Fibroblast of skin of back (primary cell): ENCODE data around the gene TEDC1. TPM values are rescaled to one million over a fixed set of nuclear protein-coding genes. Genes with fewer than 3 reads are reported as not detected.

Experiments used
- DNase-seq: peaks from one replicate; pipeline ENCODE4 v3.0.0-alpha.2; 2013
- polyA plus RNA-seq, 2 experiments: library from polyadenylated mRNA; unstranded; fragments of 120-200 nt; gene quantifications; one replicate each; pipeline ENCODE4 v1.2.1, GENCODE V29; 2013; ENCODE audit not compliant: insufficient read length in 2 of 2

The TEDC1 gene
- 20.2 TPM for polyA plus RNA-seq (2013, experiment 1 of 2; ENCODE audit: insufficient read length)
- 3.8 TPM for polyA plus RNA-seq (2013, experiment 2 of 2; ENCODE audit: insufficient read length)

GRCh38 chr14:105490572-105491365 is at the start of gene TEDC1:
Gene TEDC1, plus strand, starts transcription at chr14:105491246. Its CDS starts 130 bp downstream, at chr14:105491376.
- peak; percentile 100 for DNase-seq

GRCh38 chr14:105442125-105442524 is 48.9 kb upstream of the TEDC1 start:
- no peak for DNase-seq

- no peak for DNase-seq
Measured at GRCh38 chr14:105442834-105443233, 48.2 kb upstream of the TEDC1 start.

- DNase-seq, result no peak
Measured at GRCh38 chr14:105444859-105445258, 46.2 kb upstream of the TEDC1 start.

- no peak for DNase-seq
Measured at GRCh38 chr14:105445290-105445689, 45.8 kb upstream of the TEDC1 start.

GRCh38 chr14:105445901-105446845 is 44.9 kb upstream of the TEDC1 start:
- DNase-seq, result no peak

GRCh38 chr14:105446971-105447370 is 44.1 kb upstream of the TEDC1 start:
- no peak for DNase-seq

- no peak for DNase-seq
Measured at GRCh38 chr14:105447651-105448640, 43.1 kb upstream of the TEDC1 start.

- peak; percentile 53 for DNase-seq
Measured at GRCh38 chr14:105448706-105449111, 42.3 kb upstream of the TEDC1 start.

GRCh38 chr14:105449276-105450122 is 41.5 kb upstream of the TEDC1 start:
- DNase-seq, result no peak

- DNase-seq, result no peak
Measured at GRCh38 chr14:105450123-105450505, 40.9 kb upstream of the TEDC1 start.

- DNase-seq, result no peak
Measured at GRCh38 chr14:105450864-105451720, 40.0 kb upstream of the TEDC1 start.

- DNase-seq, result no peak
Measured at GRCh38 chr14:105452963-105453362, 38.1 kb upstream of the TEDC1 start.

- DNase-seq, result no peak
Measured at GRCh38 chr14:105453847-105454246, 37.2 kb upstream of the TEDC1 start.

- no peak for DNase-seq
Measured at GRCh38 chr14:105455086-105455640, 35.9 kb upstream of the TEDC1 start.

- DNase-seq, result no peak
Measured at GRCh38 chr14:105455766-105456660, 35.0 kb upstream of the TEDC1 start.

GRCh38 chr14:105456736-105457617 is 34.1 kb upstream of the TEDC1 start:
- no peak for DNase-seq

GRCh38 chr14:105458010-105458409 is 33.0 kb upstream of the TEDC1 start:
- DNase-seq, result no peak
